Lung (tissue), 12 donors: ENCODE results near the gene VTI1A. TPM values are rescaled to one million over a fixed set of nuclear protein-coding genes. Genes with fewer than 3 reads are reported as not detected.
"Not testable (repeated sequence)": the region's sequence is repeated elsewhere in the genome, so short reads cannot be mapped to it uniquely, and the experiment has no call there.

Experiments
- ATAC-seq: fragments of 200-7000 bp; cut with Tn5 transposase; one replicate; pipeline ENCODE4 v1.9.1; 2020; ENCODE audit warnings: moderate number of reproducible peaks; ENCODE audit not compliant: insufficient read depth, low FRiP score
- DNase-seq, 3 donors: peaks; one replicate each; pipeline ENCODE4 v3.0.0-alpha.2; 2013 to 2017
- H3K27ac ChIP-seq, 2 donors: one replicate each; pipeline ENCODE4 v1.5.1; 2013; ENCODE audit warnings: mild to moderate bottlenecking in 2 of 2, moderate library complexity in 2 of 2, control low read depth in 1 of 2, inconsistent platforms in 1 of 2, low read depth in 1 of 2, low read length in 1 of 2
- H3K27me3 ChIP-seq, 3 donors: one replicate each; pipeline ENCODE4 v1.5.1; 2013; ENCODE audit warnings: low read length in 2 of 3; ENCODE audit not compliant: control insufficient read depth in 3 of 3, insufficient read depth in 3 of 3
- H3K36me3 ChIP-seq, 4 donors: one replicate each; pipeline ENCODE4 v1.5.1; 2013; ENCODE audit warnings: low read length in 4 of 4, mild to moderate bottlenecking in 1 of 4, moderate library complexity in 1 of 4; ENCODE audit not compliant: control insufficient read depth in 4 of 4, insufficient read depth in 4 of 4
- H3K4me1 ChIP-seq, 5 donors: one replicate each; pipeline ENCODE4 v1.5.1; 2013; ENCODE audit warnings: low read length in 5 of 5, mild to moderate bottlenecking in 2 of 5, moderate library complexity in 1 of 5; ENCODE audit not compliant: control insufficient read depth in 5 of 5, insufficient read depth in 5 of 5
- H3K4me3 ChIP-seq: one replicate; pipeline ENCODE4 v1.5.1; 2013; ENCODE audit warnings: mild to moderate bottlenecking, control low read depth, moderate library complexity
- H3K9ac ChIP-seq, 2 donors: one replicate each; pipeline ENCODE4 v1.5.1; 2013; ENCODE audit warnings: low read length in 2 of 2, control low read depth in 1 of 2; ENCODE audit not compliant: insufficient read depth in 1 of 2
- H3K9me3 ChIP-seq, 4 donors: one replicate each; pipeline ENCODE4 v1.5.1; 2013; ENCODE audit warnings: low read length in 3 of 4, mild to moderate bottlenecking in 1 of 4, moderate library complexity in 1 of 4; ENCODE audit not compliant: control insufficient read depth in 4 of 4, insufficient read depth in 3 of 4
- WGBS, 2 donors: extraction: QIAGEN DNeasy Blood & Tissue Kit; methylation state at CpG; one replicate each; pipeline ENCODE4 v1.1.7; 2013; 5-methylcytosine and 5-hydroxymethylcytosine counted together
- polyA plus RNA-seq, 2 donors: library from polyadenylated mRNA; stranded (reverse); fragments of 200-250 nt; gene quantifications; one replicate each; pipeline ENCODE4 v1.2.1, GENCODE V29; 2013
- total RNA-seq, 2 donors: library from RNA; depleted of rRNA in 1 of 2; stranded (reverse); fragments of >200 nt in 1 of 2; gene quantifications; one replicate each; pipeline ENCODE4 v1.2.1, GENCODE V29; 2014 to 2021
- TF ChIP-seq, protein P1 (sequence below): IDR thresholded peaks from 2 replicates; pipeline ENCODE4 v1.5.1; 2012; ENCODE audit warnings: mild to moderate bottlenecking; ENCODE audit errors: control extremely low read depth, extremely low read depth
- donor health status: control.
- donor health status: control.
- donor health status: Bipolar disorder and iron deficiency.
- donor health status: healthy.
- donor health status: DM: yes; HTN: yes; CAD: no.

The VTI1A gene
- total and polyA plus RNA-seq, 4 donors, result 9.2 to 48.2 (median 28.4) TPM

DNA sequence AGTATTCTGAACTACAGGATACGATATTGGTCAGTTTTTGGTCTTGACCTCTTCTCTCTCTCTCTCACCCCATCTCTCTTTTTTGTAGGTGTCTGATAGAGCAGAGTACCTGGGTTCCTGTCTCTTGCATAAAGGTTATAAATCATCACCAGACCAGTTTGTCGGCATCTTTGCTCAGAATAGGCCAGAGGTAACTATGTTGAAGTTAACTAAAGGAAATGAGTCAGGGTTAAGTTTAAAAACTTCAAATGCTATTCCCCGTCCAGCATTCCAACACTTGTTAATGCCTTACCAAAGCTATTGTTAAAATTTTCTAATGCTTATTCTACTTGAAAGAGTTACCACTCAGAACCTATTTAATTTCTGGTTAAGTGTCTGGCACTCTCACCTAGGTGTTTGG lies 42.4 kb upstream of the VTI1A start:
- H3K36me3 ChIP-seq, result peaks cover 0 to 11% (median 1%) of the 10 kb centered on the region in 4 donors
- no peak overlapping the region for H3K9ac ChIP-seq
- peak in 1 of 3 donors; percentile 13 for DNase-seq
- no peaks in the 10 kb centered on the region for H3K27me3 ChIP-seq
- ATAC-seq, result no peak
- TF ChIP-seq, protein P1, sequence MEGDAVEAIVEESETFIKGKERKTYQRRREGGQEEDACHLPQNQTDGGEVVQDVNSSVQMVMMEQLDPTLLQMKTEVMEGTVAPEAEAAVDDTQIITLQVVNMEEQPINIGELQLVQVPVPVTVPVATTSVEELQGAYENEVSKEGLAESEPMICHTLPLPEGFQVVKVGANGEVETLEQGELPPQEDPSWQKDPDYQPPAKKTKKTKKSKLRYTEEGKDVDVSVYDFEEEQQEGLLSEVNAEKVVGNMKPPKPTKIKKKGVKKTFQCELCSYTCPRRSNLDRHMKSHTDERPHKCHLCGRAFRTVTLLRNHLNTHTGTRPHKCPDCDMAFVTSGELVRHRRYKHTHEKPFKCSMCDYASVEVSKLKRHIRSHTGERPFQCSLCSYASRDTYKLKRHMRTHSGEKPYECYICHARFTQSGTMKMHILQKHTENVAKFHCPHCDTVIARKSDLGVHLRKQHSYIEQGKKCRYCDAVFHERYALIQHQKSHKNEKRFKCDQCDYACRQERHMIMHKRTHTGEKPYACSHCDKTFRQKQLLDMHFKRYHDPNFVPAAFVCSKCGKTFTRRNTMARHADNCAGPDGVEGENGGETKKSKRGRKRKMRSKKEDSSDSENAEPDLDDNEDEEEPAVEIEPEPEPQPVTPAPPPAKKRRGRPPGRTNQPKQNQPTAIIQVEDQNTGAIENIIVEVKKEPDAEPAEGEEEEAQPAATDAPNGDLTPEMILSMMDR, result no peak
- H3K4me3 ChIP-seq, result no peak overlapping the region
- H3K27ac ChIP-seq, result no peak overlapping the region
- H3K4me1 ChIP-seq, result peaks cover 0 to 1% (median 0%) of the 10 kb centered on the region in 5 donors
- WGBS, 2 donors, result 59 to 84% methylated on average over 3 of the region's 3 CpGs
- no peaks in the 10 kb centered on the region for H3K9me3 ChIP-seq

DNA sequence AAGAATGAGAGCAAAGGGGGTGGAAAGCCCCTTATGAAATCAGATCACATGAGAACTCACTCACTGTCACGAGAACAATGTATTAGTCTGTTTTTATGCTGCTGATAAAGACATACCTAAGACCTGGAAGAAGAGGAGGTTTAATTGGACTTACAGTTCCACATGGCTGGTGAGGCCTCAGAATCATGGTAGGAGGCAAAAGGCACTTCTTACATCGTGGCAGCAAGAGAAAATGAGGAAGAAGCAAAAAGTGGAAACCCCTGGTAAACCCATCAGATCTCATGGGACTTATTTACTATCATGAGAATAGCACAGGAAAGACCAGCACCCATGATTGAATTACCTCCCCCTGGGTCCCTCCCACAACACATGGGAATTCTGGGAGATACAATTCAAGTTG lies 40.2 kb upstream of the VTI1A start:
- WGBS, 2 donors, result 81 to 86% methylated on average over 2 of the region's 2 CpGs
- peaks cover 0 to 19% (median 1%) of the 10 kb centered on the region in 4 donors for H3K36me3 ChIP-seq

DNA sequence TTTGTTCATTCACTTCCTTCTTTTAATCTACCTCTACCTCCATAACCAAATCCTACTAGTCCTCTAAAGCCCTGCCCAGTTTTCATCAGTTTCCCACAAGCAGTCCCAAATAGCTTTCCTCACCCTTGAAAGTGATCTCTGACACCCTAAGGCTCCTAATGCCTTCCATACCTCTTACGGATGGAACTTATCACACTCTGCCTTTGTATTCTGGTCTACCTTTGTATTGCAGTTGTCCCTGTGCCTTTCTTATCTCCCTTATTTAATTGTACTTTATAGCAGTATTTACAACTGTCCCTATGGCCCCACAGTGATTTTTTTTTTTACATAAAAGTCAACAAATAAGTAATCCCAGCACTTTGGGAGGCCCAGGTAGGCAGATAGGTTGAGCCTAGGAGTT lies 39.3 kb upstream of the VTI1A start:
- H3K27ac ChIP-seq, result no peak overlapping the region
- no peak overlapping the region for H3K9ac ChIP-seq
- no peak overlapping the region for H3K4me3 ChIP-seq
- H3K9me3 ChIP-seq, result no peaks in the 10 kb centered on the region
- DNase-seq, result no peak
- H3K4me1 ChIP-seq, result peaks cover 0 to 1% (median 0%) of the 10 kb centered on the region in 5 donors
- ATAC-seq, result no peak
- WGBS, 2 donors, result 94 to 99% methylated on average over 1 of the region's 1 CpG
- H3K27me3 ChIP-seq, result no peaks in the 10 kb centered on the region
- TF ChIP-seq, protein P1, result no peak
- peaks cover 0 to 21% (median 1%) of the 10 kb centered on the region in 4 donors for H3K36me3 ChIP-seq

More for the DNA sequence above, 40.2 kb upstream of the VTI1A start:
- not testable (repeated sequence) for H3K27me3 ChIP-seq, H3K9me3 ChIP-seq, H3K4me3 ChIP-seq, ATAC-seq, H3K27ac ChIP-seq, H3K9ac ChIP-seq, DNase-seq, H3K4me1 ChIP-seq

DNA sequence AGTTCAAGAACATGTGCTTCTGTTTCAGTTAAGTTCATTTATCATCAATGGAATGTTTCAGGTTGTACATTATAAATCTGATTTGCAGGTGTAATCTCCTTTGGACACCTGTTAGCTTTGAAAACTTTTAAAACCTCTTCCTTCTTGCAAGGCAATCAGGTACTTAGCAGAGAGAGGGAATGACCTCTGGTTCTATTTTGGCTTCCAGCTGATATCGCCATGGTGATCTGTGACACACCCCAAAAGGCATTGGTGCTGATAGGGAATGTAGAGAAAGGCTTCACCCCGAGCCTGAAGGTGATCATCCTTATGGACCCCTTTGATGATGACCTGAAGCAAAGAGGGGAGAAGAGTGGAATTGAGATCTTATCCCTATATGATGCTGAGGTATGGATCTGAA lies 37.7 kb upstream of the VTI1A start:
- no peaks in the 10 kb centered on the region for H3K4me1 ChIP-seq
- DNase-seq, result no peak
- H3K27me3 ChIP-seq, result no peaks in the 10 kb centered on the region
- peaks cover 0 to 28% (median 1%) of the 10 kb centered on the region in 4 donors for H3K36me3 ChIP-seq
- TF ChIP-seq, protein P1, result no peak
- H3K27ac ChIP-seq, result no peak overlapping the region
- H3K4me3 ChIP-seq, result no peak overlapping the region
- no peaks in the 10 kb centered on the region for H3K9me3 ChIP-seq
- no peak for ATAC-seq
- WGBS, 2 donors, result 86 to 95% methylated on average over 2 of the region's 2 CpGs
- H3K9ac ChIP-seq, result no peak overlapping the region
